Thyroid gland (tissue), 4 donors: Measurements from ENCODE around the gene GOLGA3. TPM values are rescaled to one million over a fixed set of nuclear protein-coding genes. Genes with fewer than 3 reads are reported as not detected.
"Not testable (repeated sequence)": the region's sequence is repeated elsewhere in the genome, so short reads cannot be mapped to it uniquely, and the experiment has no call there.

ENCODE experiments used
- DNase-seq, 2 donors: peaks; one replicate each; pipeline ENCODE4 v3.0.0-alpha.2; 2019
- H3K27ac ChIP-seq, 3 donors: fragments of 200-600 bp; sonication (generic); 1 replicate in 2 of 3; 2 replicates in 1 of 3; pipeline ENCODE4 v1.5.1; 2016 to 2019; ENCODE audit warnings: mild to moderate bottlenecking in 1 of 3, moderate library complexity in 1 of 3
- H3K27me3 ChIP-seq: fragments of 200-600 bp; sonication (generic); one replicate; pipeline ENCODE4 v1.5.1; 2019
- H3K36me3 ChIP-seq, 2 donors: fragments of 200-600 bp; sonication (generic); one replicate each; pipeline ENCODE4 v1.5.1; 2016 to 2019
- H3K4me1 ChIP-seq, 2 donors: fragments of 200-600 bp; sonication (generic); one replicate each; pipeline ENCODE4 v1.5.1; 2017 to 2019
- H3K4me3 ChIP-seq, 3 donors: fragments of 200-600 bp; sonication (generic); replicated peaks in 1 of 3; 1 replicate in 2 of 3; 2 replicates in 1 of 3; pipeline ENCODE4 v1.5.1; 2016; ENCODE audit warnings: mild to moderate bottlenecking in 1 of 3
- H3K9me3 ChIP-seq: fragments of 200-600 bp; sonication (generic); one replicate; pipeline ENCODE4 v1.5.1; 2017
- POLR2A ChIP-seq, 2 donors: fragments of 450-650 bp; IDR thresholded peaks; one replicate each; pipeline ENCODE4 v1.6.1; 2017; ENCODE audit warnings: antibody characterized with exemption in 2 of 2, mild to moderate bottlenecking in 2 of 2, moderate library complexity in 1 of 2
- whole genome bisulfite sequencing, 2 donors: methylation state at CpG; one replicate each; pipeline ENCODE4 v1.1.5; 2017; 5-methylcytosine and 5-hydroxymethylcytosine counted together
- intact Hi-C: fragments of 100-400 bp; cut with DNase I; formaldehyde crosslinking; loops from one replicate; pipeline ENCODE4 v1.15.1; 2023
- total RNA-seq, 4 donors: library from RNA; depleted of rRNA; stranded (reverse); fragments of >200 nt; gene quantifications; one replicate each; pipeline ENCODE4 v1.2.3, GENCODE V29; 2016
- TF ChIP-seq, protein P1 (sequence below), 6 experiments: fragments of 200-600 bp in 3 of 6; fragments of 450-650 bp in 3 of 6; sonication (generic) in 3 of 6; IDR thresholded peaks; one replicate each; pipeline ENCODE4 v1.5.1; 2016 to 2019; ENCODE audit warnings: antibody characterized with exemption in 6 of 6, mild to moderate bottlenecking in 2 of 6, inconsistent platforms in 1 of 6, moderate library complexity in 1 of 6

GOLGA3 gene
- total RNA-seq, 4 donors from 2014 or later = 73.8 to 106 (median 88.8) TPM

DNA sequence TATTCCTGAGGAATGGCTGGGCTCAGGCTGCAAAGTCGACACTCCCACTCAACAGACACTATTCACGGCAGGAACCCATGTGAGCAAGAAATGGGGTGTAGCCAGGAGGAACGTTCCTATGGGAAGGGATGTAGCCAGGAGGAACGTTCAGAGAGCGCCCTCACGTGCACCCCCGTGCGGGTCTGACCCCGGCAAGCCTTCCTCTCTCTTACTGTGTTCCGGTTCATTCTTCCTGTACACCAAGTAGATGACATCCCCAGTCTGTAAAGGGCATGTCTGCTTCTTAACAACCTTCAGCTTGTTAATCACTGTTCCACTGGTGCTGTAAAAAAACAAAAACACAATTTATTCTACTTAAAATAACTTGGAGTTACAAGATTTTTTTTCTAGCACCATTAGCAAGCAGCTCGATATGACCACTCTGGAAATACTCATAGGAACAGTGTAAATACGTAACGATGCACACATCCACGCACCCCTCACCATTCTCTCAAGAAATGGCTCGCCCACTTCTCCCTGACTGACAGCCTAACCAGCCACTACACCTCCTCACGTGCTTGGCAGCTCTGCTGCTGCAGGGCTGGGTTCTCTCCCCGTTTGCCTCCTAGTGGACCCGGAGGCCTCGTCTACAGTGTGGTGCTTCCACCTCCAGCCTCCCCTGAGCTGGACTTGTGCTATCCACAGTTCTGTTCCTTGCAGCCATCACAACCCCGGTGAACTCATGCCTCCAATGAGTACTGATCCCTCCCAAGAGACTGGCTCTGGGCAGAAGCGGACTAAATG is 43.6 kb upstream of the GOLGA3 start:
- H3K4me1 ChIP-seq = no peaks in the 10 kb centered on the region
- DNase-seq = no peak
- H3K9me3 ChIP-seq = no peaks in the 10 kb centered on the region
- peaks cover 39 to 63% of the 10 kb centered on the region in 2 donors for H3K36me3 ChIP-seq
- TF ChIP-seq, protein P1, sequence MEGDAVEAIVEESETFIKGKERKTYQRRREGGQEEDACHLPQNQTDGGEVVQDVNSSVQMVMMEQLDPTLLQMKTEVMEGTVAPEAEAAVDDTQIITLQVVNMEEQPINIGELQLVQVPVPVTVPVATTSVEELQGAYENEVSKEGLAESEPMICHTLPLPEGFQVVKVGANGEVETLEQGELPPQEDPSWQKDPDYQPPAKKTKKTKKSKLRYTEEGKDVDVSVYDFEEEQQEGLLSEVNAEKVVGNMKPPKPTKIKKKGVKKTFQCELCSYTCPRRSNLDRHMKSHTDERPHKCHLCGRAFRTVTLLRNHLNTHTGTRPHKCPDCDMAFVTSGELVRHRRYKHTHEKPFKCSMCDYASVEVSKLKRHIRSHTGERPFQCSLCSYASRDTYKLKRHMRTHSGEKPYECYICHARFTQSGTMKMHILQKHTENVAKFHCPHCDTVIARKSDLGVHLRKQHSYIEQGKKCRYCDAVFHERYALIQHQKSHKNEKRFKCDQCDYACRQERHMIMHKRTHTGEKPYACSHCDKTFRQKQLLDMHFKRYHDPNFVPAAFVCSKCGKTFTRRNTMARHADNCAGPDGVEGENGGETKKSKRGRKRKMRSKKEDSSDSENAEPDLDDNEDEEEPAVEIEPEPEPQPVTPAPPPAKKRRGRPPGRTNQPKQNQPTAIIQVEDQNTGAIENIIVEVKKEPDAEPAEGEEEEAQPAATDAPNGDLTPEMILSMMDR (IDR thresholded peaks at IDR 0.05) = no peak
- no peak for TF ChIP-seq POLR2A (IDR thresholded peaks at IDR 0.05)
- H3K27ac ChIP-seq = no peak overlapping the region
- no peaks in the 10 kb centered on the region for H3K27me3 ChIP-seq
- no peak overlapping the region for H3K4me3 ChIP-seq
- intact Hi-C loops = no loop called here
- 87 to 94% methylated on average over 21 of the region's 21 CpGs for WGBS, 2 donors

GRCh38 chr12:132869551-132869950 is 40.9 kb upstream of the GOLGA3 start:
- no peak for TF ChIP-seq POLR2A (IDR thresholded peaks at IDR 0.05)
- TF ChIP-seq, protein P1 (IDR thresholded peaks at IDR 0.05) = no peak
- Histone ChIP-seq H3K36me3 (peaks cover 32 to 50% of the 10 kb centered on the region in 2 donors), H3K27me3 (no peaks in the 10 kb centered on the region), H3K9me3 (no peaks in the 10 kb centered on the region), H3K4me1 (no peaks in the 10 kb centered on the region), H3K27ac (no peak overlapping the region), H3K4me3 (no peak overlapping the region)
- WGBS, 2 donors = 91 to 96% methylated on average over 14 of the region's 14 CpGs
- intact Hi-C loops = no loop called here
- no peak for DNase-seq

DNA sequence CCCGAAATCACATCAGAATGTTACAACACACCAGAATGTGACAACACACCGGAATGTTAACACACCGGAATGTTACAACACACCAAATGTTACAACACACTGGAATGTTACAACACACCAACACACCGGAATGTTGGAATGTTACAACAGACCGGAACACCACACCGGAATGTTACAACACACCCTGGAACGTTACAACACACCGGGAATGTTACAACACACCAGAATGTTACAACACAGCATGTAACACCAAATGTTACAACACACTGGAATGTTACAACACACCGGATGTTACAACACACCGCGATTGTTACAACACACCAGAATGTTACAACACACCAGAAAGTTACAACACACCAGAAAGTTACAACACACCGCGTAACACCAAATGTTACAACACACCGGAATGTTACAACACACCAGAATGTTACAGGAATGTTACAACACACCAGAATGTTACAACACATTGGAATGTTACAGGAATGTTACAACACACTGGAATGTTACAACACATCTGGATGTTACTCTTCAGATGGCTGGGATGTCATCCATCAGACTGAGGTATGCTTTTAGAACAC is 37.7 kb upstream of the GOLGA3 start:
- no peak for TF ChIP-seq POLR2A (IDR thresholded peaks at IDR 0.05)
- TF ChIP-seq, protein P1 (IDR thresholded peaks at IDR 0.05) = no peak
- DNase-seq = no peak
- Histone ChIP-seq H3K9me3 (no peaks in the 10 kb centered on the region), H3K27ac (no peak overlapping the region), H3K27me3 (no peaks in the 10 kb centered on the region), H3K36me3 (peaks cover 14 to 48% of the 10 kb centered on the region in 2 donors), H3K4me1 (no peaks in the 10 kb centered on the region), H3K4me3 (no peak overlapping the region)
- intact Hi-C loops = no loop called here
- 95 to 96% methylated on average over 14 of the region's 14 CpGs for WGBS, 2 donors

DNA sequence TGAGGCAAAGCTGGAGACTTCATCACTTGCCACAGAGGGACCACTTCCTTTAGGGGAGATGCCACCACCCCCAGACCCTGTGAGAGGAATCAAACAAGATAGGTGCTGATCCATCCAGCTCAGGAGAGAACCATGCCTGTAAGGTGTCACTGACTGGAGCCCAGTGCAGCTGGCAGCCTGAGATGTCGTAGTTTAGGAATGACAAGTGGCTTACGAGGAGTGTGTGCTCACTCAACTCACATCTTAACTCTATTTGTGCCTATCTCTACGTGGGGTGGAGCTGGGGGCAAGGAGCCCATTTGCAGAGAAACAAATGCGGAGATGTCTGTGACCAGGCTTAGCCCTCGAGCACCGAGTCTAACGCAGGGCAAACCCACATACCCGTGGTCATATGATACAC is 32.9 kb upstream of the GOLGA3 start:
- Histone ChIP-seq H3K27ac (no peak overlapping the region), H3K27me3 (no peaks in the 10 kb centered on the region), H3K4me1 (no peaks in the 10 kb centered on the region), H3K4me3 (no peak overlapping the region), H3K9me3 (no peaks in the 10 kb centered on the region), H3K36me3 (peaks cover 38 to 59% of the 10 kb centered on the region in 2 donors)
- 84 to 91% methylated on average over 8 of the region's 8 CpGs for WGBS, 2 donors
- no peak for DNase-seq
- intact Hi-C loops = no loop called here
- TF ChIP-seq, protein P1 (IDR thresholded peaks at IDR 0.05) = no peak
- no peak for TF ChIP-seq POLR2A (IDR thresholded peaks at IDR 0.05)

DNA sequence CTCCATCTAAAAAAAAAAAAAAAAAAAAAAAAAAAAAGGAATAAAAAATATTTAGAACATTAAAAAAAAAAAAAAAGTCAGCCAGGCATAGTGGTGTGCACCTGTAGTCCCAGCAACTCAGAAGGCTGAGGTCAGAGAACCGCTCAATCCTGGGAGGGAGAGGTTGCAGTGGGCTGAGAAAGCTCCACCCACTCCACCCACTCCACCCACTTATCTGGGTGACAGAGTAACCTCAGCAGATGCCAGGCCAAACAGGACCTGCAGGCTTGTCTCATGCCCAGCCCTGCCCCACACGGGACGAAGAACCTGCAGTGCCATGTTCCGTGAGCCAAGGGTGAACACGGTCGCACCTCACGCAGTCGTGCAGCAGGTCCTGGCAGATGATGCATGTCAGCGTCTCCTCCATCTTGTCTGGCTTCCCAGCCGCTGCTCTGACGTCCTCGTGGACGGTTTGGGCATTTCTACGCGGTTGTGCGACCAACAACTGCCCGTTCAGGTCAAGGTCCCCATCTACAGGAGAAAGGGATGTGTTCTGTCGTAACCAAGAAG is 30.1 kb upstream of the GOLGA3 start:
- peaks cover 63 to 75% of the 10 kb centered on the region in 2 donors for H3K36me3 ChIP-seq
- TF ChIP-seq, protein P1 (IDR thresholded peaks at IDR 0.05) = no peak
- TF ChIP-seq POLR2A (IDR thresholded peaks at IDR 0.05) = no peak
- DNase-seq = peak; percentile 76 to 78

DNA sequence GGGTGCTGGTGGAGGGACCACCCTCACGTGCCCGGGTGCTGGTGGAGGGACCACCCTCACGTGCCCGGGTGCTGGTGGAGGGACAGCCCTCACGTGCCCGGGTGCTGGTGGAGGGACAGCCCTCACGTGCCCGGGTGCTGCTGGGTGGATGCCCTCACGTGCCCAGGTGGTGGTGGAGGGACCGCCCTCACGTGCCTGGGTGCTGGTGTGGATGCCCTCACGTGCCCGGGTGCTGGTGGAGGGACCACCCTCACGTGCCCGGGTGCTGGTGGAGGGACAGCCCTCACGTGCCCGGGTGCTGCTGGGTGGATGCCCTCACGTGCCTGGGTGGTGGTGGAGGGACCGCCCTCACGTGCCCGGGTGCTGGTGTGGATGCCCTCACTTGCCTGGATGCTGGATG is 28.4 kb upstream of the GOLGA3 start:
- intact Hi-C loops = not testable (repeated sequence)
- WGBS, 2 donors = 98% methylated on average over 14 of the region's 21 CpGs; no CpG with 5 or more reads in 1 of the 2 donors
- H3K36me3 ChIP-seq = peaks cover 81 to 87% of the 10 kb centered on the region in 2 donors

More for the DNA sequence above, 30.1 kb upstream of the GOLGA3 start:
- intact Hi-C loops = no loop called here
- Histone ChIP-seq H3K4me3 (no peak overlapping the region), H3K27ac (no peak overlapping the region), H3K9me3 (no peaks in the 10 kb centered on the region), H3K4me1 (no peaks in the 10 kb centered on the region), H3K27me3 (no peaks in the 10 kb centered on the region)
- WGBS, 2 donors = 87 to 92% methylated on average over 18 of the region's 18 CpGs

More for the DNA sequence above, 28.4 kb upstream of the GOLGA3 start:
- H3K27me3 ChIP-seq, H3K27ac ChIP-seq, H3K4me3 ChIP-seq, DNase-seq, H3K9me3 ChIP-seq, H3K4me1 ChIP-seq: not testable (repeated sequence)
